Lung (tissue), 12 donors: ENCODE results near the gene ATF6B. TPM values are rescaled to one million over a fixed set of nuclear protein-coding genes. Genes with fewer than 3 reads are reported as not detected.

Source experiments
- ATAC-seq: fragments of 200-7000 bp; cut with Tn5 transposase; one replicate; pipeline ENCODE4 v1.9.1; 2020; ENCODE audit warnings: moderate number of reproducible peaks; ENCODE audit not compliant: insufficient read depth, low FRiP score
- DNase-seq, 3 donors: peaks; one replicate each; pipeline ENCODE4 v3.0.0-alpha.2; 2013 to 2017
- H3K27ac ChIP-seq, 2 donors: one replicate each; pipeline ENCODE4 v1.5.1; 2013; ENCODE audit warnings: mild to moderate bottlenecking in 2 of 2, moderate library complexity in 2 of 2, control low read depth in 1 of 2, inconsistent platforms in 1 of 2, low read depth in 1 of 2, low read length in 1 of 2
- H3K27me3 ChIP-seq, 3 donors: one replicate each; pipeline ENCODE4 v1.5.1; 2013; ENCODE audit warnings: low read length in 2 of 3; ENCODE audit not compliant: control insufficient read depth in 3 of 3, insufficient read depth in 3 of 3
- H3K36me3 ChIP-seq, 4 donors: one replicate each; pipeline ENCODE4 v1.5.1; 2013; ENCODE audit warnings: low read length in 4 of 4, mild to moderate bottlenecking in 1 of 4, moderate library complexity in 1 of 4; ENCODE audit not compliant: control insufficient read depth in 4 of 4, insufficient read depth in 4 of 4
- H3K4me1 ChIP-seq, 5 donors: one replicate each; pipeline ENCODE4 v1.5.1; 2013; ENCODE audit warnings: low read length in 5 of 5, mild to moderate bottlenecking in 2 of 5, moderate library complexity in 1 of 5; ENCODE audit not compliant: control insufficient read depth in 5 of 5, insufficient read depth in 5 of 5
- H3K4me3 ChIP-seq: one replicate; pipeline ENCODE4 v1.5.1; 2013; ENCODE audit warnings: mild to moderate bottlenecking, control low read depth, moderate library complexity
- H3K9ac ChIP-seq, 2 donors: one replicate each; pipeline ENCODE4 v1.5.1; 2013; ENCODE audit warnings: low read length in 2 of 2, control low read depth in 1 of 2; ENCODE audit not compliant: insufficient read depth in 1 of 2
- H3K9me3 ChIP-seq, 4 donors: one replicate each; pipeline ENCODE4 v1.5.1; 2013; ENCODE audit warnings: low read length in 3 of 4, mild to moderate bottlenecking in 1 of 4, moderate library complexity in 1 of 4; ENCODE audit not compliant: control insufficient read depth in 4 of 4, insufficient read depth in 3 of 4
- WGBS, 2 donors: extraction: QIAGEN DNeasy Blood & Tissue Kit; methylation state at CpG; one replicate each; pipeline ENCODE4 v1.1.7; 2013; 5-methylcytosine and 5-hydroxymethylcytosine counted together
- polyA plus RNA-seq, 2 donors: library from polyadenylated mRNA; stranded (reverse); fragments of 200-250 nt; gene quantifications; one replicate each; pipeline ENCODE4 v1.2.1, GENCODE V29; 2013
- total RNA-seq, 2 donors: library from RNA; depleted of rRNA in 1 of 2; stranded (reverse); fragments of >200 nt in 1 of 2; gene quantifications; one replicate each; pipeline ENCODE4 v1.2.1, GENCODE V29; 2014 to 2021
- TF ChIP-seq, protein P1 (sequence below): IDR thresholded peaks from 2 replicates; pipeline ENCODE4 v1.5.1; 2012; ENCODE audit warnings: mild to moderate bottlenecking; ENCODE audit errors: control extremely low read depth, extremely low read depth
- donor health status: control.
- donor health status: control.
- donor health status: Bipolar disorder and iron deficiency.
- donor health status: healthy.
- donor health status: DM: yes; HTN: yes; CAD: no.

The ATF6B gene
- total and polyA plus RNA-seq, 4 donors = 50.1 to 101 (median 62.4) TPM

GRCh38 chr6:32076321-32076809 lies 51.7 kb downstream of the ATF6B start:
- DNase-seq (peak in 1 of 3 donors; percentile 11), ATAC-seq (no peak)

GRCh38 chr6:32075781-32076180 lies 52.3 kb downstream of the ATF6B start:
- Histone ChIP-seq H3K9ac (no peak overlapping the region), H3K4me3 (no peak overlapping the region), H3K9me3 (no peaks in the 10 kb centered on the region), H3K36me3 (peaks cover 0 to 30% (median 0%) of the 10 kb centered on the region in 4 donors), H3K27me3 (no peaks in the 10 kb centered on the region), H3K4me1 (peaks cover 0 to 8% (median 0%) of the 10 kb centered on the region in 5 donors), H3K27ac (peak overlapping the region in 1 of 2 donors; percentile 34)
- 78 to 93% methylated on average over 3 of the region's 3 CpGs for WGBS, 2 donors
- DNase-seq (no peak), ATAC-seq (no peak)
- TF ChIP-seq, protein P1, sequence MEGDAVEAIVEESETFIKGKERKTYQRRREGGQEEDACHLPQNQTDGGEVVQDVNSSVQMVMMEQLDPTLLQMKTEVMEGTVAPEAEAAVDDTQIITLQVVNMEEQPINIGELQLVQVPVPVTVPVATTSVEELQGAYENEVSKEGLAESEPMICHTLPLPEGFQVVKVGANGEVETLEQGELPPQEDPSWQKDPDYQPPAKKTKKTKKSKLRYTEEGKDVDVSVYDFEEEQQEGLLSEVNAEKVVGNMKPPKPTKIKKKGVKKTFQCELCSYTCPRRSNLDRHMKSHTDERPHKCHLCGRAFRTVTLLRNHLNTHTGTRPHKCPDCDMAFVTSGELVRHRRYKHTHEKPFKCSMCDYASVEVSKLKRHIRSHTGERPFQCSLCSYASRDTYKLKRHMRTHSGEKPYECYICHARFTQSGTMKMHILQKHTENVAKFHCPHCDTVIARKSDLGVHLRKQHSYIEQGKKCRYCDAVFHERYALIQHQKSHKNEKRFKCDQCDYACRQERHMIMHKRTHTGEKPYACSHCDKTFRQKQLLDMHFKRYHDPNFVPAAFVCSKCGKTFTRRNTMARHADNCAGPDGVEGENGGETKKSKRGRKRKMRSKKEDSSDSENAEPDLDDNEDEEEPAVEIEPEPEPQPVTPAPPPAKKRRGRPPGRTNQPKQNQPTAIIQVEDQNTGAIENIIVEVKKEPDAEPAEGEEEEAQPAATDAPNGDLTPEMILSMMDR = no peak

More at GRCh38 chr6:32076321-32076809, 51.7 kb downstream of the ATF6B start:
- H3K27me3 ChIP-seq = no peaks in the 10 kb centered on the region
- no peak overlapping the region for H3K4me3 ChIP-seq
- no peak overlapping the region for H3K27ac ChIP-seq
- H3K4me1 ChIP-seq = peaks cover 0 to 14% (median 2%) of the 10 kb centered on the region in 5 donors
- TF ChIP-seq, protein P1 = no peak
- 59 to 60% methylated on average over 12 of the region's 12 CpGs for WGBS, 2 donors
- H3K9ac ChIP-seq = no peak overlapping the region
- peaks cover 0 to 25% (median 0%) of the 10 kb centered on the region in 4 donors for H3K36me3 ChIP-seq
- H3K9me3 ChIP-seq = no peaks in the 10 kb centered on the region

DNA sequence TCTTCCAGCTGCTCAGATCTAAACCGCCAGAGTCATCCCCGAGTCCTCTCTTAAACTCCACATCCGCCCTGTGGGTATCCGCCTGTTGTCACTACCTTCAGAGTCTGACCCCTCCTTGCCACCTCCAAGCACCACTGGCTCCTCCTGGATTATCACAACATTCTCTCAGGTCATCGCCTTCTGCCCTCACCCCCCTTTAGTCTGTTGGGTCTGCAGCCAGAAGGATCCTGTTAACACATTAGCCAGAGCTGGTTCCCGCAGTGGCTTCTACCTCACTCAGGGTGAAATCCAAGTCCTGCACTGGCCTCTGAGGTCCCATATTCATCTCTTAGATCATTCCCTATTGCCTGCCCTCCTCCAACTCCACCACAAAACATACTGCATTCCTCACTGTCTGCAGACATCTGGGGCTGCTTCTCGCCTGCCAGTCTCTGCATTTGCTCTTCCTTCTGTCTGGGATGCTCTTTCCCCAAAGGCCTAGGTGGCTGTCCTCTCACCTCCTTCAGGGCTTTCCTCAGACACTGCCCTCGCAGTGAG lies 53.0 kb downstream of the ATF6B start:
- Histone ChIP-seq H3K27ac (no peak overlapping the region), H3K4me1 (peaks cover 0 to 8% (median 0%) of the 10 kb centered on the region in 5 donors), H3K36me3 (peaks cover 0 to 33% (median 0%) of the 10 kb centered on the region in 4 donors), H3K9ac (no peak overlapping the region), H3K4me3 (no peak overlapping the region), H3K9me3 (no peaks in the 10 kb centered on the region), H3K27me3 (no peaks in the 10 kb centered on the region)
- no peak for ATAC-seq
- WGBS, 2 donors = 88 to 96% methylated on average over 8 of the region's 8 CpGs
- no peak for DNase-seq
- TF ChIP-seq, protein P1 = no peak
